Testis (tissue), 3 donors: Measurements from ENCODE around the gene TTLL9. TPM values are rescaled to one million over a fixed set of nuclear protein-coding genes. Genes with fewer than 3 reads are reported as not detected.
A peak's percentile ranks its signal among the peaks of the same experiment; 100 is the strongest.

Experiments
- DNase-seq: peaks from one replicate; pipeline ENCODE4 v3.0.0-alpha.2; 2019
- H3K27ac ChIP-seq, 2 donors: fragments of 200-600 bp; sonication (generic); one replicate each; pipeline ENCODE4 v1.5.1; 2019
- H3K27me3 ChIP-seq: fragments of 200-600 bp; sonication (generic); one replicate; pipeline ENCODE4 v1.5.1; 2019
- H3K36me3 ChIP-seq: fragments of 200-600 bp; sonication (generic); one replicate; pipeline ENCODE4 v1.5.1; 2017; ENCODE audit warnings: low read depth; ENCODE audit errors: missing control alignments
- H3K4me1 ChIP-seq: fragments of 200-600 bp; sonication (generic); one replicate; pipeline ENCODE4 v1.5.1; 2019
- H3K4me3 ChIP-seq, 2 donors: fragments of 200-600 bp; sonication (generic); one replicate each; pipeline ENCODE4 v1.5.1; 2017 to 2019
- H3K9me3 ChIP-seq: fragments of 200-600 bp; sonication (generic); one replicate; pipeline ENCODE4 v1.5.1; 2017
- CTCF ChIP-seq, 3 experiments: fragments of 450-650 bp in 2 of 3; fragments of 200-600 bp in 1 of 3; sonication (generic) in 1 of 3; IDR thresholded peaks; one replicate each; pipeline ENCODE4 v1.5.1; 2016 to 2019; ENCODE audit warnings: antibody characterized with exemption in 3 of 3, mild to moderate bottlenecking in 2 of 3, moderate library complexity in 1 of 3
- POLR2A ChIP-seq: fragments of 450-650 bp; IDR thresholded peaks from one replicate; pipeline ENCODE4 v1.6.1; 2017; ENCODE audit warnings: antibody characterized with exemption, mild to moderate bottlenecking, moderate library complexity
- WGBS, 2 donors: methylation state at CpG; one replicate each; pipeline ENCODE4 v1.1.5; 2018; 5-methylcytosine and 5-hydroxymethylcytosine counted together
- intact Hi-C: fragments of 100-400 bp; cut with DNase I; formaldehyde crosslinking; loops from one replicate; pipeline ENCODE4 v1.15.1; 2023; ENCODE audit warnings: low total_unique reads
- polyA plus RNA-seq: library from polyadenylated mRNA; stranded (reverse); fragments of 350-450 nt; fragmentation: Illumina TruSeq; extraction: RNeasy Lipid Tissue Mini Kit (QIAGEN cat#74804); gene quantifications from one replicate; pipeline ENCODE4 v1.2.3, GENCODE V29; 2014; ENCODE audit warnings: low read depth, low replicate concordance; ENCODE audit not compliant: insufficient read depth
- total RNA-seq, 2 donors: library from RNA; depleted of rRNA; stranded (reverse); fragments of >200 nt; gene quantifications; one replicate each; pipeline ENCODE4 v1.2.3, GENCODE V29; 2016

Gene TTLL9
- total and polyA plus RNA-seq, 3 donors from 2014 or later: 8.7 to 32.7 (median 19.1) TPM

- Histone ChIP-seq H3K27ac (no peak overlapping the region), H3K36me3 (no peaks in the 10 kb centered on the region), H3K4me1 (peaks cover 12% of the 10 kb centered on the region), H3K27me3 (no peaks in the 10 kb centered on the region), H3K4me3 (no peak overlapping the region), H3K9me3 (no peaks in the 10 kb centered on the region)
- no peak for DNase-seq
- intact Hi-C loops: no loop called here
- WGBS, 2 donors: 75 to 77% methylated on average over 1 of the region's 1 CpG
- no peak for TF ChIP-seq POLR2A
- no peak for TF ChIP-seq CTCF (IDR thresholded peaks at IDR 0.05)
Measured at GRCh38 chr20:31937820-31938219, 67.4 kb downstream of the TTLL9 start.

GRCh38 chr20:31939661-31940060, 69.2 kb downstream of the TTLL9 start:
- Histone ChIP-seq H3K9me3 (no peaks in the 10 kb centered on the region), H3K36me3 (no peaks in the 10 kb centered on the region), H3K4me3 (no peak overlapping the region), H3K27ac (no peak overlapping the region), H3K4me1 (peaks cover 27% of the 10 kb centered on the region), H3K27me3 (no peaks in the 10 kb centered on the region)
- WGBS, 2 donors: 80 to 89% methylated on average over 2 of the region's 2 CpGs
- TF ChIP-seq CTCF (IDR thresholded peaks at IDR 0.05) (no peak), POLR2A (no peak)
- DNase-seq: no peak
- intact Hi-C loops: no loop called here

GRCh38 chr20:31943052-31943471, 72.6 kb downstream of the TTLL9 start:
- Histone ChIP-seq H3K4me3 (no peak overlapping the region), H3K4me1 (peaks cover 33% of the 10 kb centered on the region), H3K27ac (no peak overlapping the region), H3K36me3 (no peaks in the 10 kb centered on the region), H3K27me3 (no peaks in the 10 kb centered on the region), H3K9me3 (no peaks in the 10 kb centered on the region)
- TF ChIP-seq POLR2A (no peak), CTCF (IDR thresholded peaks at IDR 0.05) (no peak)
- intact Hi-C loops: no loop called here
- DNase-seq: peak; percentile 89
- 37 to 80% methylated on average over 1 to 2 of the region's 2 CpGs for WGBS, 2 donors

- DNase-seq: peak; percentile 58
- Histone ChIP-seq H3K4me1 (peaks cover 36% of the 10 kb centered on the region), H3K9me3 (no peaks in the 10 kb centered on the region), H3K27me3 (no peaks in the 10 kb centered on the region), H3K4me3 (no peak overlapping the region), H3K36me3 (no peaks in the 10 kb centered on the region), H3K27ac (no peak overlapping the region)
- 45 to 80% methylated on average over 4 of the region's 4 CpGs for WGBS, 2 donors
- no peak for TF ChIP-seq POLR2A
- no peak for TF ChIP-seq CTCF (IDR thresholded peaks at IDR 0.05)
- intact Hi-C loops: no loop called here
Measured at GRCh38 chr20:31945319-31945718, 74.9 kb downstream of the TTLL9 start.

- Histone ChIP-seq H3K4me1 (peaks cover 41% of the 10 kb centered on the region), H3K9me3 (no peaks in the 10 kb centered on the region), H3K4me3 (no peak overlapping the region), H3K27ac (no peak overlapping the region), H3K27me3 (no peaks in the 10 kb centered on the region), H3K36me3 (no peaks in the 10 kb centered on the region)
- TF ChIP-seq CTCF (IDR thresholded peaks at IDR 0.05) (no peak), POLR2A (no peak)
- no peak for DNase-seq
- intact Hi-C loops: no loop called here
- 20 to 49% methylated on average over 1 to 6 of the region's 6 CpGs for WGBS, 2 donors
Measured at GRCh38 chr20:31945785-31946184, 75.4 kb downstream of the TTLL9 start.
